SH-SY5Y (cell line): ENCODE data around the gene PADI1.

ENCODE experiments used
- GATA2 ChIP-seq: IDR thresholded peaks from 2 replicates; pipeline ENCODE4 v1.6.1; 2011; ENCODE audit warnings: mild to moderate bottlenecking, low read depth, low read length
- GATA3 ChIP-seq: IDR thresholded peaks from 2 replicates; pipeline ENCODE4 v1.6.1; 2011; ENCODE audit warnings: low read depth, mild to moderate bottlenecking, low read length, moderate library complexity

- TF ChIP-seq GATA3 (no peak), GATA2 (no peak)
These were observed 9.2 kb upstream of the PADI1 start for GRCh38 chr1:17195731-17196130.
